ENCODE data around the gene TMEM220. TPM values are rescaled to one million over a fixed set of nuclear protein-coding genes. Genes with fewer than 3 reads are reported as not detected.

TMEM220 gene
- total RNA-seq, 2 donors from 2014 or later = 14.5 to 17.6 TPM

DNA sequence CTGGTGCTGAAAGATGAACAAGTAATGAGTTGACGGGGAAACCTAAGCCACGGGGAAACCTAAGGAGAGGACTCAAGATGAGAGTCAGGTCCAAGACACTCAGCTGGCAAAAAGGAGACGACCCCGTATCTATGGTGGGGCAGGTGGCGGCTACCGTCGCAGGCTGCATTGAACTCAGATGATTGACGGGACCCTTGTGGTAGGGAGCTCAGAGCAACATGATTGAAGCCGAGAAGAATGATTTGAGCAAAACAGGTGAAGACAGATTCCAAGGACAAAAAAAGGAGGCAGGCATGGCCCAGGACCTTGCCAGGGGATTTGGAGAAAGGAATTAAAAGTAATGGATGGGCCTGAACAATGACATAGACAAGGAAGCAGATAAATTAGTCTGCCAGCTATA, 65.3 kb downstream of the TMEM220 start:
- intact Hi-C loops (cut with DNase I) = no loop called here
- Histone ChIP-seq H3K27ac (no peak overlapping the region), H3K9me3 (no peaks in the 10 kb centered on the region), H3K36me3 (no peaks in the 10 kb centered on the region), H3K4me3 (no peak overlapping the region), H3K9ac (ENCODE audit: low read depth in 2 of 2, low read length in 2 of 2) (no peak overlapping the region), H3K4me1 (no peaks in the 10 kb centered on the region), H3K27me3 (no peaks in the 10 kb centered on the region)
- no peak for DNase-seq
- TF ChIP-seq, protein P1, sequence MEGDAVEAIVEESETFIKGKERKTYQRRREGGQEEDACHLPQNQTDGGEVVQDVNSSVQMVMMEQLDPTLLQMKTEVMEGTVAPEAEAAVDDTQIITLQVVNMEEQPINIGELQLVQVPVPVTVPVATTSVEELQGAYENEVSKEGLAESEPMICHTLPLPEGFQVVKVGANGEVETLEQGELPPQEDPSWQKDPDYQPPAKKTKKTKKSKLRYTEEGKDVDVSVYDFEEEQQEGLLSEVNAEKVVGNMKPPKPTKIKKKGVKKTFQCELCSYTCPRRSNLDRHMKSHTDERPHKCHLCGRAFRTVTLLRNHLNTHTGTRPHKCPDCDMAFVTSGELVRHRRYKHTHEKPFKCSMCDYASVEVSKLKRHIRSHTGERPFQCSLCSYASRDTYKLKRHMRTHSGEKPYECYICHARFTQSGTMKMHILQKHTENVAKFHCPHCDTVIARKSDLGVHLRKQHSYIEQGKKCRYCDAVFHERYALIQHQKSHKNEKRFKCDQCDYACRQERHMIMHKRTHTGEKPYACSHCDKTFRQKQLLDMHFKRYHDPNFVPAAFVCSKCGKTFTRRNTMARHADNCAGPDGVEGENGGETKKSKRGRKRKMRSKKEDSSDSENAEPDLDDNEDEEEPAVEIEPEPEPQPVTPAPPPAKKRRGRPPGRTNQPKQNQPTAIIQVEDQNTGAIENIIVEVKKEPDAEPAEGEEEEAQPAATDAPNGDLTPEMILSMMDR (IDR thresholded peaks at IDR 0.05) = no peak

Other genes starting within 250 kb of the TMEM220 start
- not detected for gene MYH1, start 211.5 kb downstream of the TMEM220 start, total RNA-seq
- gene MYH2, start 180.4 kb downstream of the TMEM220 start, total RNA-seq = under 1 TPM in 1 of 2 donors, not detected in 1; 0.48 TPM
- 1 to 10 TPM; 1.3 to 1.7 TPM for gene MYH3, start 72.7 kb downstream of the TMEM220 start, total RNA-seq
- 10 to 100 TPM; 41.8 to 54.7 TPM for gene SCO1, start 32.5 kb downstream of the TMEM220 start, total RNA-seq
- 1 to 10 TPM; 4.1 to 7.7 TPM for gene ADPRM, start 32.4 kb downstream of the TMEM220 start, total RNA-seq
- 10 to 100 TPM; 63.1 to 68.8 TPM for gene TMEM238L, start 74.1 kb upstream of the TMEM220 start, total RNA-seq
- gene PIRT, start 108.1 kb upstream of the TMEM220 start, total RNA-seq = 1 to 10 TPM in 1 of 2 donors, under 1 TPM in 1; 0.40 to 1.5 TPM